ENCODE data around the gene DSC3.
"Not testable (repeated sequence)": the region's sequence is repeated elsewhere in the genome, so short reads cannot be mapped to it uniquely, and the experiment has no call there.

- TF ChIP-seq RAD21 (IDR thresholded peaks at IDR 0.05; ENCODE audit: low read depth); USF1 (IDR thresholded peaks at IDR 0.05); MAX (IDR thresholded peaks at IDR 0.05); TCF12 (IDR thresholded peaks at IDR 0.05; ENCODE audit: low read depth); YY1 (IDR thresholded peaks at IDR 0.05; ENCODE audit: low read depth): not testable (repeated sequence)
Measured at GRCh38 chr18:31037686-31038085, 4.9 kb downstream of the DSC3 start.
